AG09309 (cell line): ENCODE measurements around the gene RBM17.
"Not testable (repeated sequence)": the region's sequence is repeated elsewhere in the genome, so short reads cannot be mapped to it uniquely, and the experiment has no call there.

Experiments used
- DNase-seq: peaks from one replicate; pipeline ENCODE4 v3.0.0-alpha.2; 2010; ENCODE audit warnings: low read depth
- H3K4me3 ChIP-seq: 2 replicates; pipeline ENCODE4 v1.5.1; 2011; ENCODE audit warnings: mild to moderate bottlenecking, low read depth, low read length, moderate library complexity; ENCODE audit not compliant: control insufficient read depth
- TF ChIP-seq, protein P1 (sequence below): IDR thresholded peaks from 2 replicates; pipeline ENCODE4 v1.5.1; 2011; ENCODE audit warnings: mild to moderate bottlenecking, low read depth, low read length, inconsistent platforms; ENCODE audit not compliant: insufficient read depth, control insufficient read depth; ENCODE audit errors: missing control alignments

RBM17 gene

GRCh38 chr10:6119423-6119822 lies 30.6 kb downstream of the RBM17 start:
- TF ChIP-seq, protein P1, sequence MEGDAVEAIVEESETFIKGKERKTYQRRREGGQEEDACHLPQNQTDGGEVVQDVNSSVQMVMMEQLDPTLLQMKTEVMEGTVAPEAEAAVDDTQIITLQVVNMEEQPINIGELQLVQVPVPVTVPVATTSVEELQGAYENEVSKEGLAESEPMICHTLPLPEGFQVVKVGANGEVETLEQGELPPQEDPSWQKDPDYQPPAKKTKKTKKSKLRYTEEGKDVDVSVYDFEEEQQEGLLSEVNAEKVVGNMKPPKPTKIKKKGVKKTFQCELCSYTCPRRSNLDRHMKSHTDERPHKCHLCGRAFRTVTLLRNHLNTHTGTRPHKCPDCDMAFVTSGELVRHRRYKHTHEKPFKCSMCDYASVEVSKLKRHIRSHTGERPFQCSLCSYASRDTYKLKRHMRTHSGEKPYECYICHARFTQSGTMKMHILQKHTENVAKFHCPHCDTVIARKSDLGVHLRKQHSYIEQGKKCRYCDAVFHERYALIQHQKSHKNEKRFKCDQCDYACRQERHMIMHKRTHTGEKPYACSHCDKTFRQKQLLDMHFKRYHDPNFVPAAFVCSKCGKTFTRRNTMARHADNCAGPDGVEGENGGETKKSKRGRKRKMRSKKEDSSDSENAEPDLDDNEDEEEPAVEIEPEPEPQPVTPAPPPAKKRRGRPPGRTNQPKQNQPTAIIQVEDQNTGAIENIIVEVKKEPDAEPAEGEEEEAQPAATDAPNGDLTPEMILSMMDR, result no peak
- H3K4me3 ChIP-seq, result no peak overlapping the region
- DNase-seq, result no peak

GRCh38 chr10:6119962-6120361 lies 31.1 kb downstream of the RBM17 start:
- H3K4me3 ChIP-seq, result no peak overlapping the region
- no peak for DNase-seq
- TF ChIP-seq, protein P1, result no peak

GRCh38 chr10:6120691-6121090 lies 31.9 kb downstream of the RBM17 start:
- H3K4me3 ChIP-seq, result no peak overlapping the region
- DNase-seq, result no peak
- TF ChIP-seq, protein P1, result no peak

DNA sequence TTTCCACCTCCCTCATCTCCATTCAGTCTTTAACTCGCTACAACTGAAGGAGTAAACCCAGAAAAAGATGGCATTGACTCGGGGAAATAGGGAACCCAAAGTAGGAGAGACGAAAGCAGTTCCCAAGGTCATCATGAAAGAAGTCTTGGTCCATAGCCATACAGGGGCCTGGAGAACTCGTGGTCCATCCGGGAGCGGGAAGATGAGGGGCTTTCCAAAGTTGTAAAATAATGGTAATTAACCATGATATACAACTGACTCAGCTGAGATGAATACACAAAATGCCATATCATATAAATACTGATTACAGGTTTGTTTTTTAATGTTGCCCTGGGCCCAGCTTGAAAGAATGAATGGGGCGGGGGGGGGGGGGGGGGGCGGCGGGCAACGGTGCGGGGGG lies 32.3 kb downstream of the RBM17 start:
- no peak overlapping the region for H3K4me3 ChIP-seq
- DNase-seq, result no peak
- TF ChIP-seq, protein P1, result no peak

DNA sequence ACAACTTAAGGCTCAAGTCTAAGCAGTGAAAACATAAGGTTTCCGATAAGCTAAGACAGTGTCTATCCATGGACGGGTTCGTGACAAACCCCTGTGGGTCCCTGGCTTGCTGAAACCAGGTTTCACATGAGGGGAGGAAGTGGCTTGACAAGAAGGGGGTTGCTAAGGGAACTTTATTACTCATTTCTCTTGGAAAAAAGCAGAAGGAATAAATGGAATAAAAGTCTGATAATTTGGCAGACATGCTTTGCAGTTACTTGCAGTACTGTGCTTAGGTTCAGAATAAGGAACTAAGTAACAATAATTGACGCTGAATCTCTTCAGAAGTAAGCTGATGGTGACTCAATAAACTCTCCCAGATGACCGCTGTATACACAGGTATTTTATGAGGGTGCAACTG lies 34.7 kb downstream of the RBM17 start:
- DNase-seq, result no peak
- TF ChIP-seq, protein P1, result no peak

GRCh38 chr10:6124666-6125065 lies 35.8 kb downstream of the RBM17 start:
- no peak for DNase-seq
- TF ChIP-seq, protein P1, result no peak
- H3K4me3 ChIP-seq, result no peak overlapping the region

More for the DNA sequence above, 34.7 kb downstream of the RBM17 start:
- no peak overlapping the region for H3K4me3 ChIP-seq

- H3K4me3 ChIP-seq, DNase-seq: not testable (repeated sequence)
Measured at GRCh38 chr10:6127461-6127860, 38.6 kb downstream of the RBM17 start.

GRCh38 chr10:6128087-6128486 lies 39.3 kb downstream of the RBM17 start:
- no peak for DNase-seq
- H3K4me3 ChIP-seq, result no peak overlapping the region
- TF ChIP-seq, protein P1, result no peak
